H1 (cell line): ENCODE data around the gene ARID1B.

Source experiments
- TF ChIP-seq, protein P1 (sequence below), 3 experiments: IDR thresholded peaks; 1 replicate in 2 of 3; 2 replicates in 1 of 3; pipeline versions ENCODE4 v1.5.1 to v1.6.1; 2011; ENCODE audit warnings: low read length in 3 of 3, mild to moderate bottlenecking in 3 of 3, inconsistent platforms in 2 of 3, low read depth in 1 of 3, moderate library complexity in 1 of 3; ENCODE audit not compliant: insufficient read depth in 1 of 3; ENCODE audit errors: control extremely low read depth in 1 of 3
- TF ChIP-seq, protein P2 (sequence below): IDR thresholded peaks from 2 replicates; pipeline ENCODE4 v1.6.1; 2011; ENCODE audit warnings: low read length, improper control_type of control experiment

DNA sequence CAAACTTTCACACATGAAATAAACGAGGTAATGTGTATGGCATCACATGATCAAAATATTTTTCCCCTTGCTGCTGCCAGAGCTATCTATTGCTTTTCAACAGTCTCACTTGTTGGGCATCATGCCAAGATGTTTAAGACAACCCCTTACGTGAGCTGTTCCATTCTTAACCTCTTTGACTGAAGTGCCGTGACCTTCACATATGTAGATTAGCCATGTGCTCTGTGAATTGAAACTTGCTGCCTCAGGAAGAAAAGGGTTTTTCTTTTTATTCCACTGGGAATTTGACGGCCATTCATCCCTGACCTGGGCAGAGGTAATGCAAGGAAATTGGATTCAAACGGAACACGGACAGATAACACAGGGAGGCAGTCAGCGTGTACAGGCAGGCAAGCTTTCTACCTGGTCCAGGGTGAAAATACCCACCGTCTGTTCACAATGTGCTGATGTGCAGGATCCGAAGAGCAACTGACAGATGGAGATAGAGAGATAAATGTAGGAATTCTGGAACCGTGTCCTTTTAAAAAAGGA is 14.2 kb downstream of the ARID1B start:
- TF ChIP-seq, protein P1, sequence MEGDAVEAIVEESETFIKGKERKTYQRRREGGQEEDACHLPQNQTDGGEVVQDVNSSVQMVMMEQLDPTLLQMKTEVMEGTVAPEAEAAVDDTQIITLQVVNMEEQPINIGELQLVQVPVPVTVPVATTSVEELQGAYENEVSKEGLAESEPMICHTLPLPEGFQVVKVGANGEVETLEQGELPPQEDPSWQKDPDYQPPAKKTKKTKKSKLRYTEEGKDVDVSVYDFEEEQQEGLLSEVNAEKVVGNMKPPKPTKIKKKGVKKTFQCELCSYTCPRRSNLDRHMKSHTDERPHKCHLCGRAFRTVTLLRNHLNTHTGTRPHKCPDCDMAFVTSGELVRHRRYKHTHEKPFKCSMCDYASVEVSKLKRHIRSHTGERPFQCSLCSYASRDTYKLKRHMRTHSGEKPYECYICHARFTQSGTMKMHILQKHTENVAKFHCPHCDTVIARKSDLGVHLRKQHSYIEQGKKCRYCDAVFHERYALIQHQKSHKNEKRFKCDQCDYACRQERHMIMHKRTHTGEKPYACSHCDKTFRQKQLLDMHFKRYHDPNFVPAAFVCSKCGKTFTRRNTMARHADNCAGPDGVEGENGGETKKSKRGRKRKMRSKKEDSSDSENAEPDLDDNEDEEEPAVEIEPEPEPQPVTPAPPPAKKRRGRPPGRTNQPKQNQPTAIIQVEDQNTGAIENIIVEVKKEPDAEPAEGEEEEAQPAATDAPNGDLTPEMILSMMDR (IDR thresholded peaks at IDR 0.05; ENCODE audit: control extremely low read depth in 1 of 3, insufficient read depth in 1 of 3, low read depth in 1 of 3, low read length in 3 of 3): no peak
- TF ChIP-seq, protein P2, sequence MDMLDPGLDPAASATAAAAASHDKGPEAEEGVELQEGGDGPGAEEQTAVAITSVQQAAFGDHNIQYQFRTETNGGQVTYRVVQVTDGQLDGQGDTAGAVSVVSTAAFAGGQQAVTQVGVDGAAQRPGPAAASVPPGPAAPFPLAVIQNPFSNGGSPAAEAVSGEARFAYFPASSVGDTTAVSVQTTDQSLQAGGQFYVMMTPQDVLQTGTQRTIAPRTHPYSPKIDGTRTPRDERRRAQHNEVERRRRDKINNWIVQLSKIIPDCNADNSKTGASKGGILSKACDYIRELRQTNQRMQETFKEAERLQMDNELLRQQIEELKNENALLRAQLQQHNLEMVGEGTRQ: no peak
